Measurements from ENCODE around the gene IRF9. TPM values are rescaled to one million over a fixed set of nuclear protein-coding genes. Genes with fewer than 3 reads are reported as not detected.

The IRF9 gene
- total RNA-seq, 1 experiment from 2014 or later = 27.6 TPM

DNA sequence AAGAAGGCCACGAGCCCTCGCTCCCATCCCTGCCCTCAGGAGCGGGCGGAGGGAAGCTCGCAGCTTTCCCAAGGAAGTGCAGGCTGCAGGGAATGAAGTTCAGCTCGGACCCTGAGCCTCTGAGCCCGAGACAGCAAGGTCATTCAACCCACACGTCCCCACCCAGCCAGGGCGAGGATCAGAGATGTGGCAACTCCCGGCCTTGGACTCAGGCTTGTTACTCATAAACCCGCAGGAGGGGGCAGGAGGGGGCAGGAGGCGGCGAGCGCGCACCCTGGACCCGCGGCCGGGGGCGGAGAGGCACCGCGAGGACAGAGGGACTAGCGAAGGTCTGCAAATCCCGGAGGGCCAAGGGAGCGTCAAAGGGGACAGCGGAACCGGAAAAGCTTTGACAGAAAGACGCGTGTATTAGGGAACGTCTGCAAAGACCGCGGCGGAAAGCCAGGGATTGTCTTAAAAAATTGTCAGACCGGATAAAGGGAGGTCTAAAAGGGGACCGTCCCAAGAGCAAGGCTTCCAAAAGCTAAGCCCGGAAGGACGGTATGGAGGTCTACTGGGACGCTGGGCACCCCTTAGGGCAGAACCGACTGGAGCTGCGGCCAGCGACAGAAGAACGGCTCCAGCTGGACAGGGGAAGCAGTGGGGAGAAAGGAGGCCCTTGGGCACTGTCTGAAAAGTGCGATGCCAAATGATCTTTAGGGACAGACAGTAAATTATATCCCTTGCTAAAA is 47.1 kb upstream of the IRF9 start:
- no peak overlapping the region for H4K8ac ChIP-seq (replicated peaks; ENCODE audit: insufficient read length, low read depth, low read length)
- no peak overlapping the region for H3K23ac ChIP-seq (ENCODE audit: insufficient read length, low read depth, low read length)
- H3K4me2 ChIP-seq (ENCODE audit: insufficient read depth, insufficient read length, low read length) = peak overlapping the region; percentile 76
- H3K79me2 ChIP-seq (ENCODE audit: insufficient read depth, low read length) = no peaks in the 10 kb centered on the region
- TF ChIP-seq, protein P1, sequence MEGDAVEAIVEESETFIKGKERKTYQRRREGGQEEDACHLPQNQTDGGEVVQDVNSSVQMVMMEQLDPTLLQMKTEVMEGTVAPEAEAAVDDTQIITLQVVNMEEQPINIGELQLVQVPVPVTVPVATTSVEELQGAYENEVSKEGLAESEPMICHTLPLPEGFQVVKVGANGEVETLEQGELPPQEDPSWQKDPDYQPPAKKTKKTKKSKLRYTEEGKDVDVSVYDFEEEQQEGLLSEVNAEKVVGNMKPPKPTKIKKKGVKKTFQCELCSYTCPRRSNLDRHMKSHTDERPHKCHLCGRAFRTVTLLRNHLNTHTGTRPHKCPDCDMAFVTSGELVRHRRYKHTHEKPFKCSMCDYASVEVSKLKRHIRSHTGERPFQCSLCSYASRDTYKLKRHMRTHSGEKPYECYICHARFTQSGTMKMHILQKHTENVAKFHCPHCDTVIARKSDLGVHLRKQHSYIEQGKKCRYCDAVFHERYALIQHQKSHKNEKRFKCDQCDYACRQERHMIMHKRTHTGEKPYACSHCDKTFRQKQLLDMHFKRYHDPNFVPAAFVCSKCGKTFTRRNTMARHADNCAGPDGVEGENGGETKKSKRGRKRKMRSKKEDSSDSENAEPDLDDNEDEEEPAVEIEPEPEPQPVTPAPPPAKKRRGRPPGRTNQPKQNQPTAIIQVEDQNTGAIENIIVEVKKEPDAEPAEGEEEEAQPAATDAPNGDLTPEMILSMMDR (conservative IDR thresholded peaks at IDR 0.05) = no peak
- H4K5ac ChIP-seq (ENCODE audit: insufficient read length, low read depth, low read length) = no peak overlapping the region
- H2BK5ac ChIP-seq (ENCODE audit: insufficient read length, low read length) = no peak overlapping the region
- H3K27ac ChIP-seq (ENCODE audit: insufficient read length, low read depth, low read length) = peak overlapping the region; percentile 36
- H3K27me3 ChIP-seq (ENCODE audit: insufficient read depth, low read length) = no peaks in the 10 kb centered on the region
- peaks cover 13% of the 10 kb centered on the region for H3K23me2 ChIP-seq (ENCODE audit: insufficient read length, low read depth, low read length, poor library complexity, severe bottlenecking)
- H3K79me1 ChIP-seq (ENCODE audit: insufficient read depth, low read depth, low read length, poor library complexity, severe bottlenecking) = no peaks in the 10 kb centered on the region
- Mint-ChIP-seq H3K27ac (peak overlapping the region; percentile 93 to 100 (median 98); a peak in 6 of 7 replicates), H3K4me1 (peaks cover 13 to 15% of the 10 kb centered on the region in 2 experiments), H3K36me3 (ENCODE audit: insufficient read depth in 1 of 3, low read depth in 3 of 3) (peaks cover 9 to 35% (median 25%) of the 10 kb centered on the region in 3 experiments; a peak in 6 of 7 replicates), H3K9me3 (no peaks in the 10 kb centered on the region; a peak in 1 of 5 replicates), H3K4me3 (peak overlapping the region; percentile 93 to 95), H3K27me3 (ENCODE audit: low read depth) (peaks cover 3% of the 10 kb centered on the region; the same call in 1 of the 2 replicates)
- DNase-seq = peak; percentile 89
- no peak overlapping the region for H2BK12ac ChIP-seq (ENCODE audit: insufficient read length, low read depth, low read length)
- no peak overlapping the region for H3K14ac ChIP-seq (ENCODE audit: insufficient read depth, low read length)
- no peak overlapping the region for H2BK20ac ChIP-seq (ENCODE audit: low read depth, low read length, poor library complexity, severe bottlenecking)
- no peaks in the 10 kb centered on the region for H4K20me1 ChIP-seq (ENCODE audit: control insufficient read depth, insufficient read depth, insufficient read length)
- H3K4ac ChIP-seq (ENCODE audit: low read depth, low read length) = no peak overlapping the region
- H3K4me1 ChIP-seq (ENCODE audit: insufficient read depth, low read length) = no peaks in the 10 kb centered on the region
- H2BK120ac ChIP-seq (ENCODE audit: low read depth, low read length, poor library complexity, severe bottlenecking) = no peak overlapping the region
- H2AK5ac ChIP-seq (ENCODE audit: insufficient read length, low read length) = no peak overlapping the region
- no peak overlapping the region for H3K18ac ChIP-seq (ENCODE audit: insufficient read length, low read depth, low read length)
- no peak overlapping the region for H4K91ac ChIP-seq (ENCODE audit: insufficient read length, low read depth, low read length)
- no peaks in the 10 kb centered on the region for H3K9me3 ChIP-seq (ENCODE audit: control insufficient read depth, low read depth, low read length)
- no peak overlapping the region for H3T11ph ChIP-seq (ENCODE audit: low read length)
- no peak overlapping the region for H2BK15ac ChIP-seq (ENCODE audit: low read depth, low read length)
- no peak overlapping the region for H3K56ac ChIP-seq (ENCODE audit: insufficient read length, low read depth, low read length)
- H3K9ac ChIP-seq (ENCODE audit: extremely low read depth, insufficient read length, low read length) = peak overlapping the region; percentile 41
- H2AFZ ChIP-seq (ENCODE audit: low read length) = no peak overlapping the region
- whole genome bisulfite sequencing (ENCODE audit: extremely low coverage, insufficient read length, low lambda C conversion rate) = no CpG with 5 or more reads among the region's 42 CpGs

All from H9 (cell line).